ENCODE data around the gene TRAPPC3.
A peak's percentile ranks its signal among the peaks of the same experiment; 100 is the strongest.

TRAPPC3 gene

DNA sequence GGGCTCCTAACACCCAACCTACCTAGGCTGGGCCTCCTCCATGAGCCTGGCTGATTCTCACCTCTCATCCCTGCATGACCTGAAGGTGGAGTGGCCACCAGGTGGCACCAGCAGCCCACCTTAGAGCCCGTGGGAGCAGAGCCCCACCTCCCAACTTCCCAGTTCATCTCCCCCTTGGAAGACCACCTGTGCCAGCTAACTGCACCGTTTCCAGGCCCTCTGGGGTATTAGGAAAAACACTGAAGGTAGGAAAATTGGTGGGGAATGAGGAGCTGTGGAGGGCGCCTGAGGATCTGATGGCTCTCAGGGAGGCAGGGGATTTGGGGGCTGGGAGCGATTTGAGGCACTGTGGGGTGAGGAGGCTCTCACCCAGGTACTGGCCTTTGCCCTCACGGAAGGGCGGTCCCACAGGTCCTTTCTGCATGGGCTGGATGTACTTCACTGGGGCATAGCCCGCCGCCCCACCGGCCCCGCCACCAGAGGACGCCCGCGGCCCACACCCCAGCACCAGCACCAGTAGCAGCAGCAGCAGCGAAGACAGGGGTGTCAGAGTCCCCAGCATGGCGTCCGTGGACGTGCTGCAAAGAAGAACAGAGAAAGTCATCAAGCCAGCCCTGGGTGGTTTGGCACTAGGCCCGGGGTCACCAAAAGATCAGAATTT lies 49.5 kb downstream of the TRAPPC3 start:
- no peak overlapping the region for H3K27ac ChIP-seq (replicated peaks)
- H3K27me3 ChIP-seq (ENCODE audit: insufficient read depth, poor library complexity, severe bottlenecking): no peaks in the 10 kb centered on the region
- DNase-seq (ENCODE audit: low read depth in 1 of 2, low spot score in 1 of 2): peak; percentile 50 to 78
- TF ChIP-seq SPI1 (IDR thresholded peaks at IDR 0.05; ENCODE audit: borderline replicate concordance, low read depth) (no peak), GABPA (IDR thresholded peaks at IDR 0.05; ENCODE audit: low read depth) (no peak), POLR2AphosphoS5 (IDR thresholded peaks at IDR 0.05; ENCODE audit: low read depth) (no peak)
- TF ChIP-seq, protein P1, sequence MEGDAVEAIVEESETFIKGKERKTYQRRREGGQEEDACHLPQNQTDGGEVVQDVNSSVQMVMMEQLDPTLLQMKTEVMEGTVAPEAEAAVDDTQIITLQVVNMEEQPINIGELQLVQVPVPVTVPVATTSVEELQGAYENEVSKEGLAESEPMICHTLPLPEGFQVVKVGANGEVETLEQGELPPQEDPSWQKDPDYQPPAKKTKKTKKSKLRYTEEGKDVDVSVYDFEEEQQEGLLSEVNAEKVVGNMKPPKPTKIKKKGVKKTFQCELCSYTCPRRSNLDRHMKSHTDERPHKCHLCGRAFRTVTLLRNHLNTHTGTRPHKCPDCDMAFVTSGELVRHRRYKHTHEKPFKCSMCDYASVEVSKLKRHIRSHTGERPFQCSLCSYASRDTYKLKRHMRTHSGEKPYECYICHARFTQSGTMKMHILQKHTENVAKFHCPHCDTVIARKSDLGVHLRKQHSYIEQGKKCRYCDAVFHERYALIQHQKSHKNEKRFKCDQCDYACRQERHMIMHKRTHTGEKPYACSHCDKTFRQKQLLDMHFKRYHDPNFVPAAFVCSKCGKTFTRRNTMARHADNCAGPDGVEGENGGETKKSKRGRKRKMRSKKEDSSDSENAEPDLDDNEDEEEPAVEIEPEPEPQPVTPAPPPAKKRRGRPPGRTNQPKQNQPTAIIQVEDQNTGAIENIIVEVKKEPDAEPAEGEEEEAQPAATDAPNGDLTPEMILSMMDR (IDR thresholded peaks at IDR 0.05; ENCODE audit: insufficient read depth, low read length): peak; percentile 90
- TF ChIP-seq, protein P2, sequence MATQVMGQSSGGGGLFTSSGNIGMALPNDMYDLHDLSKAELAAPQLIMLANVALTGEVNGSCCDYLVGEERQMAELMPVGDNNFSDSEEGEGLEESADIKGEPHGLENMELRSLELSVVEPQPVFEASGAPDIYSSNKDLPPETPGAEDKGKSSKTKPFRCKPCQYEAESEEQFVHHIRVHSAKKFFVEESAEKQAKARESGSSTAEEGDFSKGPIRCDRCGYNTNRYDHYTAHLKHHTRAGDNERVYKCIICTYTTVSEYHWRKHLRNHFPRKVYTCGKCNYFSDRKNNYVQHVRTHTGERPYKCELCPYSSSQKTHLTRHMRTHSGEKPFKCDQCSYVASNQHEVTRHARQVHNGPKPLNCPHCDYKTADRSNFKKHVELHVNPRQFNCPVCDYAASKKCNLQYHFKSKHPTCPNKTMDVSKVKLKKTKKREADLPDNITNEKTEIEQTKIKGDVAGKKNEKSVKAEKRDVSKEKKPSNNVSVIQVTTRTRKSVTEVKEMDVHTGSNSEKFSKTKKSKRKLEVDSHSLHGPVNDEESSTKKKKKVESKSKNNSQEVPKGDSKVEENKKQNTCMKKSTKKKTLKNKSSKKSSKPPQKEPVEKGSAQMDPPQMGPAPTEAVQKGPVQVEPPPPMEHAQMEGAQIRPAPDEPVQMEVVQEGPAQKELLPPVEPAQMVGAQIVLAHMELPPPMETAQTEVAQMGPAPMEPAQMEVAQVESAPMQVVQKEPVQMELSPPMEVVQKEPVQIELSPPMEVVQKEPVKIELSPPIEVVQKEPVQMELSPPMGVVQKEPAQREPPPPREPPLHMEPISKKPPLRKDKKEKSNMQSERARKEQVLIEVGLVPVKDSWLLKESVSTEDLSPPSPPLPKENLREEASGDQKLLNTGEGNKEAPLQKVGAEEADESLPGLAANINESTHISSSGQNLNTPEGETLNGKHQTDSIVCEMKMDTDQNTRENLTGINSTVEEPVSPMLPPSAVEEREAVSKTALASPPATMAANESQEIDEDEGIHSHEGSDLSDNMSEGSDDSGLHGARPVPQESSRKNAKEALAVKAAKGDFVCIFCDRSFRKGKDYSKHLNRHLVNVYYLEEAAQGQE (IDR thresholded peaks at IDR 0.05; ENCODE audit: insufficient replicate concordance, low read depth): no peak
- 0 out of 2 replicates have a peak overlapping the region, but pooled peaks have one; percentile 6 for H3K4me3 ChIP-seq (replicated peaks; ENCODE audit: insufficient read depth, low read length)

DNA sequence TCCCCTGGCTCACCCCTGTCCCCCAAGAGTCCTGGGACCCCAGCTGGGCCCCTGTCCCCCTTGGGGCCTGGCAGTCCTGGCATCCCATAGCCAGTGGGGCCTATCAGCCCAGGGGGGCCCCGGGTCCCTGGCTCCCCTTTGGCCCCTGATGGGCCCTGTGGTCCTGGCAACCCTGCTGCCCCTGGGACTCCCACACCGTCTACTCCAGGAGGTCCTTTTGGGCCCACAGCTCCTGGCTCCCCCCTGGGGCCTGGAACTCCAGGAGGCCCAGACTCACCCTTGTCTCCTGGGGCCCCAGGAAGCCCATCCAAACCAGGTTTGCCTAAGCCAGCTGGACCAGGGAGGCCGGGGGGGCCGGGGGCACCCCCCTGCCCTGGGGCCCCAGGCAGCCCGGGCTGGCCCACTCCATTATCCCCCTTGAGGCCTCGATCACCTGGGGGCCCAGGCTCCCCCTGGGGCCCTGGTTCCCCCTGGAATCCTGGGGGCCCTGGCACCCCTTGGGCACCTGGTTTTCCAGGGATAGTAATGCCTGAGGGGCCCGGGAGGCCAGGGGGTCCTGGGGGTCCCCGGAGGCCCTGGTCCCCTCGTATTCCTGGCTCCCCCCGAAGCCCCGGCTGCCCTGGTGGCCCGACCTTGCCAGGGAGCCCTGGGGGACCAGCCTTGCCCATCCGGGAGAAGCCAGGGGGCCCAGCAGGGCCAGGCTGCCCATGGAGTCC lies 50.5 kb downstream of the TRAPPC3 start:
- no peak for DNase-seq (ENCODE audit: low read depth in 1 of 2, low spot score in 1 of 2)
- TF ChIP-seq, protein P2 (IDR thresholded peaks at IDR 0.05; ENCODE audit: insufficient replicate concordance, low read depth): no peak
- no peaks in the 10 kb centered on the region for H3K27me3 ChIP-seq (ENCODE audit: insufficient read depth, poor library complexity, severe bottlenecking)
- H3K27ac ChIP-seq (replicated peaks): no peak overlapping the region
- no peak overlapping the region for H3K4me3 ChIP-seq (replicated peaks; ENCODE audit: insufficient read depth, low read length)

DNA sequence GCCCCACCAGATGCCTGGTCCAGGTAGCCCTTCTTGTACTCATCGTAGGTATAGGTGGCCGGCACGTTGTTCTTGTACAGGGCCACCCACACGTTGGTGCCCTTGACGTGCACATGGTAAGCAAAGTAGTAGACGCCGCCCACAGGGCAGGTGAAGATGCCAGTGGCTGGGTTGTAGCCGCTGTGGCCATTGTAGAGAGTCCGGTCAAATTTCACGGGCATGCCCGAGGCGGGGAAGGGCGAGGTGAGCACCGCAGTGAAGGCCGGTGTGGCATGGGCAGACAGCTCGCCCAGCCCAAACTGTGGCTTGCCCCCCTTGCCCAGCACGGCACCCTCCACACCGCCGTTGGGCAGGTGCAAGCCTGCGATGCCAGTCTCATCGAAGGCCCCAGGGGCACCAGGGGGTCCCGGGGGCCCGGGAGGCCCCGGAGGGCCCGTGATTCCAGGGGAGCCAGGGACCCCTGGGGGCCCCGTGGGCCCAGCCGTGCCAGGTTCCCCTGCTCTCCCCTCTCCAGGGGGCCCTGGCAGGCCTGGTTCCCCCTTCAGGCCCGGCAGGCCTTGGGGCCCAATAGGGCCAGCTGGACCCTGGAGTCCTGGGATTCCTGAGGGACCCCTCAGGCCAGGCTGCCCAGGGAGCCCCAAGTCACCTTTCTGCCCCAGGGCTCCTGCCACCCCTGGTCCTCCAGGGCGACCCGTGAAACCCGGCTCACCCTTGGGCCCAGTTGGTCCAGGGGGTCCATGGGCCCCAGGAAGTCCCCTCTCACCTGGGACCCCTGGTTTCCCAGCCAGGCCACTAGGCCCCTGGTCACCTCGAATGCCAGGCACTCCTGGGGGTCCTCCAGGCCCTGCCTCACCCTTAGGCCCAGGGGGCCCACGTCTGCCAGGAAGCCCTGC lies 51.3 kb downstream of the TRAPPC3 start:
- no peak for TF ChIP-seq GABPA (IDR thresholded peaks at IDR 0.05; ENCODE audit: low read depth)
- TF ChIP-seq POLR2AphosphoS5 (IDR thresholded peaks at IDR 0.05; ENCODE audit: low read depth): no peak
- no peak for TF ChIP-seq SPI1 (IDR thresholded peaks at IDR 0.05; ENCODE audit: borderline replicate concordance, low read depth)
- TF ChIP-seq, protein P2 (IDR thresholded peaks at IDR 0.05; ENCODE audit: insufficient replicate concordance, low read depth): no peak
- TF ChIP-seq, protein P1 (IDR thresholded peaks at IDR 0.05; ENCODE audit: insufficient read depth, low read length): no peak
- H3K27ac ChIP-seq (replicated peaks): no peak overlapping the region
- H3K4me3 ChIP-seq (replicated peaks; ENCODE audit: insufficient read depth, low read length): no peak overlapping the region
- no peak for DNase-seq (ENCODE audit: low read depth in 1 of 2, low spot score in 1 of 2)
- no peaks in the 10 kb centered on the region for H3K27me3 ChIP-seq (ENCODE audit: insufficient read depth, poor library complexity, severe bottlenecking)

Data from HL-60 (cell line).